Measurements from ENCODE around the gene NDUFB11. TPM values are rescaled to one million over a fixed set of nuclear protein-coding genes. Genes with fewer than 3 reads are reported as not detected.
"Not testable (repeated sequence)": the region's sequence is repeated elsewhere in the genome, so short reads cannot be mapped to it uniquely, and the experiment has no call there.

The NDUFB11 gene
- total and polyA plus RNA-seq, 2 donors = 47.5 to 73.6 TPM

- not testable (repeated sequence) for H3K36me3 ChIP-seq (ENCODE audit: insufficient read depth); H3K27ac ChIP-seq (ENCODE audit: low read depth); DNase-seq (ENCODE audit: extremely low spot score); H3K4me3 ChIP-seq (ENCODE audit: low read depth, low read length); H3K4me1 ChIP-seq (ENCODE audit: insufficient read depth)
- WGBS = 95% methylated on average over 38 of the region's 40 CpGs
Measured at GRCh38 chrX:47110936-47111615, 33.4 kb downstream of the NDUFB11 start.

DNA sequence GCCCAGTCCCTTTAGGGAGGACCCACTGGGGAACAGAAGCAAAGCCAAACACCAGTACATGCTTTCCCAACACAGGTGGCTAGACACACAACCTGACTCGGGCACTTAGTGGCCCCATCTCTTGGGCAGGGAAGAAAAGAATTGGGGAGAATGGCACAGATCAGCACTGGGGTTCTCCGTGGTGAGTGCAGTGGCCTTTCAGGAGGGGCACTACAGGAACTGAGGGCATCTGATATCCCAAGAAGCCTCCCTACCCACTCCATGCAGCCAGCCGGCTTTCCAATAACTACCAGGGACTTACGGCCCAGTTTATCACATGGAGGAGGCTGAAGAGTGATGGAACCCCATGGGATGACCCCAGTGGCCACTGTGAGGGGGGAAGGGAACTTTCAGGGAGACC, 43.3 kb downstream of the NDUFB11 start:
- H3K27ac ChIP-seq (ENCODE audit: low read depth) = no peak overlapping the region
- DNase-seq (ENCODE audit: extremely low spot score) = no peak
- WGBS = 88% methylated on average over 4 of the region's 4 CpGs
- H3K4me3 ChIP-seq (ENCODE audit: low read depth, low read length) = no peak overlapping the region
- no peaks in the 10 kb centered on the region for H3K4me1 ChIP-seq (ENCODE audit: insufficient read depth)
- no peaks in the 10 kb centered on the region for H3K36me3 ChIP-seq (ENCODE audit: insufficient read depth)

- H3K4me3 ChIP-seq (ENCODE audit: low read depth, low read length) = no peak overlapping the region
- no peak overlapping the region for H3K27ac ChIP-seq (ENCODE audit: low read depth)
- DNase-seq (ENCODE audit: extremely low spot score) = no peak
- 60% methylated on average over 2 of the region's 2 CpGs for WGBS
- no peaks in the 10 kb centered on the region for H3K4me1 ChIP-seq (ENCODE audit: insufficient read depth)
- no peaks in the 10 kb centered on the region for H3K36me3 ChIP-seq (ENCODE audit: insufficient read depth)
Measured at GRCh38 chrX:47098338-47099094, 46.0 kb downstream of the NDUFB11 start.

GRCh38 chrX:47097018-47097417, 47.5 kb downstream of the NDUFB11 start:
- H3K4me1 ChIP-seq (ENCODE audit: insufficient read depth) = no peaks in the 10 kb centered on the region
- no peak overlapping the region for H3K27ac ChIP-seq (ENCODE audit: low read depth)
- 82% methylated on average over 4 of the region's 4 CpGs for WGBS
- H3K4me3 ChIP-seq (ENCODE audit: low read depth, low read length) = no peak overlapping the region
- no peaks in the 10 kb centered on the region for H3K36me3 ChIP-seq (ENCODE audit: insufficient read depth)
- DNase-seq (ENCODE audit: extremely low spot score) = no peak

DNA sequence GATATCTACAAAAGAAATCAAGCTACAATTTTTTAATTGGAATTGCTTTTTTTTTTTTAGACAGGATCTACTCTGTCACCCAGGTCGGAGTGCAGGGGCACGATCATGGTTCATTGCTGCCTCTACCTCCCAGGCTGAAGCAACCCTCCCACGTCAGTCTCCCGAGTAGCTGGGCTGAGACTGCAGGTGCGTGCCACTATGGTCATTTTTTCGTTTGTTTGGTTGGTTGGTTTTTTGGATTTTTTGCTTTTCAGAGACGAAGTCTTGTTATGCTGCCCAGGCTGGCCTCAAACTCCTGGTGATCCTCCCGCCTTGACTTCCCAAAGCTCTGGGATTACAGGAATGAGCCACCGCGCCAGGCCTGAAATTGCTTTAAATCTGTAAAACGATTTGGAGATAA, 50.6 kb downstream of the NDUFB11 start:
- no peaks in the 10 kb centered on the region for H3K4me1 ChIP-seq (ENCODE audit: insufficient read depth)
- H3K4me3 ChIP-seq (ENCODE audit: low read depth, low read length) = no peak overlapping the region
- DNase-seq (ENCODE audit: extremely low spot score) = no peak
- WGBS = 91% methylated on average over 11 of the region's 11 CpGs
- H3K27ac ChIP-seq (ENCODE audit: low read depth) = no peak overlapping the region
- no peaks in the 10 kb centered on the region for H3K36me3 ChIP-seq (ENCODE audit: insufficient read depth)

DNA sequence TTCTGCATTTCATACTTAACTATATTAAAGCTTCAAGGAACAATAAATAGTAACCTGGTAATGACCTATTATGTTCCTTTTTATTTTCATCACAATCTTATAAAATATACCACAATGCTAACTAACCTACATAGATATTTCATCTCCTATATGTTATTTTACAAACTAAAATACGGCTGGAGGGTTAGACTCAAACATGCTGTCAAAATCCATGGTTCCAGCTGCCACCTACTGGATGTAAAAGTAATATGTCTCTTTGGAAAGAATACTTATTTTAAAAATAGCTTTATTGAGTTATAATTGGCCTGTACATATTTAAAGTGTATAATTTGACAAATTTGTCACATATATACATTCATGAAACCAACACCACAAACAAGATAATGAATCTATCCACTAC, 51.3 kb downstream of the NDUFB11 start:
- no peak for DNase-seq (ENCODE audit: extremely low spot score)
- Histone ChIP-seq H3K36me3 (ENCODE audit: insufficient read depth) (no peaks in the 10 kb centered on the region), H3K27ac (ENCODE audit: low read depth) (no peak overlapping the region), H3K4me3 (ENCODE audit: low read depth, low read length) (no peak overlapping the region), H3K4me1 (ENCODE audit: insufficient read depth) (no peaks in the 10 kb centered on the region)
- 10% methylated on average over 1 of the region's 1 CpG for WGBS

Small RNAs within 50 kb of the gene (small RNA-seq; reads per million reads assigned to genes)
- 0.30 reads per million, percentile 9 among the genes with 10 or more reads in this experiment for gene RNU12-2P

Other genes with a start within 250 kb of the NDUFB11 start
- 9.0 TPM for gene JADE3, start 232.3 kb downstream of the NDUFB11 start, total RNA-seq
- 5.8 TPM for gene JADE3, start 232.3 kb downstream of the NDUFB11 start, polyA plus RNA-seq
- gene RGN, start 66.3 kb downstream of the NDUFB11 start, total RNA-seq = 4.8 TPM
- 7.2 TPM for gene RGN, start 66.3 kb downstream of the NDUFB11 start, polyA plus RNA-seq
- 22.4 TPM for gene RBM10, start 519 bp upstream of the NDUFB11 start, total RNA-seq
- 34.7 TPM for gene RBM10, start 519 bp upstream of the NDUFB11 start, polyA plus RNA-seq
- gene UBA1, start 49.1 kb upstream of the NDUFB11 start, total RNA-seq = 61.0 TPM
- gene UBA1, start 49.1 kb upstream of the NDUFB11 start, polyA plus RNA-seq = 119 TPM
- gene CDK16, start 74.0 kb upstream of the NDUFB11 start, total RNA-seq = 49.1 TPM
- gene CDK16, start 74.0 kb upstream of the NDUFB11 start, polyA plus RNA-seq = 56.8 TPM
- 52.5 TPM for gene USP11, start 88.3 kb upstream of the NDUFB11 start, total RNA-seq
- 45.6 TPM for gene USP11, start 88.3 kb upstream of the NDUFB11 start, polyA plus RNA-seq
- gene ZNF157, start 225.9 kb upstream of the NDUFB11 start, total RNA-seq = 0.53 TPM
- gene ZNF157, start 225.9 kb upstream of the NDUFB11 start, polyA plus RNA-seq = 0.10 TPM

All from urinary bladder (tissue), 4 donors.